Testis (tissue), 3 donors: ENCODE data around the gene KIAA0753. TPM values are rescaled to one million over a fixed set of nuclear protein-coding genes. Genes with fewer than 3 reads are reported as not detected.

Experiments used
- DNase-seq: peaks from one replicate; pipeline ENCODE4 v3.0.0-alpha.2; 2019
- H3K27ac ChIP-seq, 2 donors: fragments of 200-600 bp; sonication (generic); one replicate each; pipeline ENCODE4 v1.5.1; 2019
- H3K27me3 ChIP-seq: fragments of 200-600 bp; sonication (generic); one replicate; pipeline ENCODE4 v1.5.1; 2019
- H3K36me3 ChIP-seq: fragments of 200-600 bp; sonication (generic); one replicate; pipeline ENCODE4 v1.5.1; 2017; ENCODE audit warnings: low read depth; ENCODE audit errors: missing control alignments
- H3K4me1 ChIP-seq: fragments of 200-600 bp; sonication (generic); one replicate; pipeline ENCODE4 v1.5.1; 2019
- H3K4me3 ChIP-seq, 2 donors: fragments of 200-600 bp; sonication (generic); one replicate each; pipeline ENCODE4 v1.5.1; 2017 to 2019
- H3K9me3 ChIP-seq: fragments of 200-600 bp; sonication (generic); one replicate; pipeline ENCODE4 v1.5.1; 2017
- POLR2A ChIP-seq: fragments of 450-650 bp; IDR thresholded peaks from one replicate; pipeline ENCODE4 v1.6.1; 2017; ENCODE audit warnings: antibody characterized with exemption, mild to moderate bottlenecking, moderate library complexity
- WGBS, 2 donors: methylation state at CpG; one replicate each; pipeline ENCODE4 v1.1.5; 2018; 5-methylcytosine and 5-hydroxymethylcytosine counted together
- intact Hi-C: fragments of 100-400 bp; cut with DNase I; formaldehyde crosslinking; loops from one replicate; pipeline ENCODE4 v1.15.1; 2023; ENCODE audit warnings: low total_unique reads
- polyA plus RNA-seq: library from polyadenylated mRNA; stranded (reverse); fragments of 350-450 nt; fragmentation: Illumina TruSeq; extraction: RNeasy Lipid Tissue Mini Kit (QIAGEN cat#74804); gene quantifications from one replicate; pipeline ENCODE4 v1.2.3, GENCODE V29; 2014; ENCODE audit warnings: low read depth, low replicate concordance; ENCODE audit not compliant: insufficient read depth
- total RNA-seq, 2 donors: library from RNA; depleted of rRNA; stranded (reverse); fragments of >200 nt; gene quantifications; one replicate each; pipeline ENCODE4 v1.2.3, GENCODE V29; 2016
- TF ChIP-seq, protein P1 (sequence below), 3 experiments: fragments of 450-650 bp in 2 of 3; fragments of 200-600 bp in 1 of 3; sonication (generic) in 1 of 3; IDR thresholded peaks; one replicate each; pipeline ENCODE4 v1.5.1; 2016 to 2019; ENCODE audit warnings: antibody characterized with exemption in 3 of 3, mild to moderate bottlenecking in 2 of 3, moderate library complexity in 1 of 3

Gene KIAA0753
- total and polyA plus RNA-seq, 3 donors from 2014 or later = 43.9 to 59.8 (median 44.7) TPM

DNA sequence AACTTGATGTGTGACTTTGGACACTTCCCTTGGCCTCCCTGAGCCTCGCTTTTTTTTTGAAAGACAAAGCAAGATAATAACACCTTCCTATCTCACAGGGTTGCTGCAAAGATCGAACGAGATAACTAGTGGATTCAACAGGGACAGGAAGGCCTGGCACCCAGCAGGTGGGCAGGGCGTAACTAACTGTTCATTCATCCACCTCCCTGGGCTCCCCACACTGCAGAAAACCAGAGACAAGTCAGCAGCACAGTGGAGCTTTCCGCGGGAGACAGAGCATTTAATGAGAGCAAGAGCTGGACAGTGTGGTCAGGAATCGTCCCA lies 43.9 kb upstream of the KIAA0753 start:
- intact Hi-C loops = no loop called here
- Histone ChIP-seq H3K4me1 (no peaks in the 10 kb centered on the region), H3K9me3 (no peaks in the 10 kb centered on the region), H3K4me3 (no peak overlapping the region), H3K36me3 (no peaks in the 10 kb centered on the region), H3K27ac (no peak overlapping the region), H3K27me3 (no peaks in the 10 kb centered on the region)
- TF ChIP-seq, protein P1, sequence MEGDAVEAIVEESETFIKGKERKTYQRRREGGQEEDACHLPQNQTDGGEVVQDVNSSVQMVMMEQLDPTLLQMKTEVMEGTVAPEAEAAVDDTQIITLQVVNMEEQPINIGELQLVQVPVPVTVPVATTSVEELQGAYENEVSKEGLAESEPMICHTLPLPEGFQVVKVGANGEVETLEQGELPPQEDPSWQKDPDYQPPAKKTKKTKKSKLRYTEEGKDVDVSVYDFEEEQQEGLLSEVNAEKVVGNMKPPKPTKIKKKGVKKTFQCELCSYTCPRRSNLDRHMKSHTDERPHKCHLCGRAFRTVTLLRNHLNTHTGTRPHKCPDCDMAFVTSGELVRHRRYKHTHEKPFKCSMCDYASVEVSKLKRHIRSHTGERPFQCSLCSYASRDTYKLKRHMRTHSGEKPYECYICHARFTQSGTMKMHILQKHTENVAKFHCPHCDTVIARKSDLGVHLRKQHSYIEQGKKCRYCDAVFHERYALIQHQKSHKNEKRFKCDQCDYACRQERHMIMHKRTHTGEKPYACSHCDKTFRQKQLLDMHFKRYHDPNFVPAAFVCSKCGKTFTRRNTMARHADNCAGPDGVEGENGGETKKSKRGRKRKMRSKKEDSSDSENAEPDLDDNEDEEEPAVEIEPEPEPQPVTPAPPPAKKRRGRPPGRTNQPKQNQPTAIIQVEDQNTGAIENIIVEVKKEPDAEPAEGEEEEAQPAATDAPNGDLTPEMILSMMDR (IDR thresholded peaks at IDR 0.05) = no peak
- TF ChIP-seq POLR2A = no peak
- DNase-seq = no peak
- 74 to 80% methylated on average over 7 of the region's 7 CpGs for WGBS, 2 donors

- TF ChIP-seq POLR2A = no peak
- TF ChIP-seq, protein P1 (IDR thresholded peaks at IDR 0.05) = no peak
- intact Hi-C loops = no loop called here
- DNase-seq = no peak
- H3K36me3 ChIP-seq = no peaks in the 10 kb centered on the region
- no peak overlapping the region for H3K27ac ChIP-seq
- no peak overlapping the region for H3K4me3 ChIP-seq
- no peaks in the 10 kb centered on the region for H3K4me1 ChIP-seq
- 96 to 100% methylated on average over 1 to 3 of the region's 3 CpGs for WGBS, 2 donors
- no peaks in the 10 kb centered on the region for H3K27me3 ChIP-seq
- H3K9me3 ChIP-seq = no peaks in the 10 kb centered on the region
These were observed 43.4 kb upstream of the KIAA0753 start for GRCh38 chr17:6683730-6684459.

GRCh38 chr17:6683081-6683684 lies 42.7 kb upstream of the KIAA0753 start:
- Histone ChIP-seq H3K27me3 (no peaks in the 10 kb centered on the region), H3K36me3 (no peaks in the 10 kb centered on the region), H3K4me1 (no peaks in the 10 kb centered on the region), H3K27ac (no peak overlapping the region), H3K9me3 (no peaks in the 10 kb centered on the region), H3K4me3 (no peak overlapping the region)
- DNase-seq = no peak
- intact Hi-C loops = no loop called here
- WGBS, 2 donors = 91 to 97% methylated on average over 3 of the region's 3 CpGs
- TF ChIP-seq, protein P1 (IDR thresholded peaks at IDR 0.05) = no peak
- no peak for TF ChIP-seq POLR2A

GRCh38 chr17:6682339-6682738 lies 41.8 kb upstream of the KIAA0753 start:
- Histone ChIP-seq H3K36me3 (no peaks in the 10 kb centered on the region), H3K27me3 (no peaks in the 10 kb centered on the region), H3K4me3 (no peak overlapping the region), H3K27ac (no peak overlapping the region), H3K9me3 (no peaks in the 10 kb centered on the region), H3K4me1 (no peaks in the 10 kb centered on the region)
- no peak for DNase-seq
- TF ChIP-seq, protein P1 (IDR thresholded peaks at IDR 0.05) = no peak
- no peak for TF ChIP-seq POLR2A
- 84 to 87% methylated on average over 4 of the region's 4 CpGs for WGBS, 2 donors
- intact Hi-C loops = no loop called here

GRCh38 chr17:6681671-6682070 lies 41.2 kb upstream of the KIAA0753 start:
- Histone ChIP-seq H3K4me1 (no peaks in the 10 kb centered on the region), H3K9me3 (no peaks in the 10 kb centered on the region), H3K27ac (no peak overlapping the region), H3K4me3 (no peak overlapping the region), H3K36me3 (no peaks in the 10 kb centered on the region), H3K27me3 (no peaks in the 10 kb centered on the region)
- no peak for DNase-seq
- TF ChIP-seq, protein P1 (IDR thresholded peaks at IDR 0.05) = no peak
- no peak for TF ChIP-seq POLR2A
- WGBS, 2 donors = 56 to 84% methylated on average over 5 of the region's 5 CpGs
- intact Hi-C loops = no loop called here
